CD4-positive, CD25-positive, alpha-beta regulatory T cell (primary cell): ENCODE measurements around the gene TFEB. TPM values are rescaled to one million over a fixed set of nuclear protein-coding genes. Genes with fewer than 3 reads are reported as not detected.

Experiments
- ATAC-seq, 2 donors: fragments of 150-1000 bp; cut with Tn5 transposase; one replicate each; pipeline ENCODE4 v1.10.0; 2021; ENCODE audit warnings: low read depth in 2 of 2, moderate number of reproducible peaks in 2 of 2, moderate library complexity in 1 of 2
- DNase-seq, 3 donors: peaks; one replicate each; pipeline versions ENCODE4 v3.0.0 to v3.0.0-alpha.2; 2012 to 2022; ENCODE audit warnings: mixed read lengths in 1 of 3
- H3K27ac ChIP-seq: one replicate; pipeline ENCODE4 v1.7.0; 2013; ENCODE audit warnings: mild to moderate bottlenecking, low read length; ENCODE audit not compliant: insufficient read depth, poor library complexity, severe bottlenecking
- H3K27me3 ChIP-seq: one replicate; pipeline ENCODE4 v1.7.0; 2013; ENCODE audit warnings: low read length; ENCODE audit not compliant: control insufficient read depth, insufficient read depth
- H3K36me3 ChIP-seq: one replicate; pipeline ENCODE4 v1.7.0; 2013; ENCODE audit warnings: mild to moderate bottlenecking, low read length, moderate library complexity; ENCODE audit not compliant: control insufficient read depth, insufficient read depth
- H3K4me1 ChIP-seq: 2 replicates; pipeline ENCODE4 v1.7.0; 2013; ENCODE audit warnings: mild to moderate bottlenecking, low read length; ENCODE audit not compliant: insufficient read depth, control insufficient read depth, poor library complexity, severe bottlenecking
- H3K4me3 ChIP-seq: one replicate; pipeline ENCODE4 v1.7.0; 2013; ENCODE audit warnings: low read depth, mild to moderate bottlenecking, low read length, moderate library complexity
- H3K9me3 ChIP-seq, 2 experiments: 1 replicate in 1 of 2; 2 replicates in 1 of 2; pipeline ENCODE4 v1.7.0; 2013; ENCODE audit warnings: low read length in 2 of 2, mild to moderate bottlenecking in 1 of 2, moderate library complexity in 1 of 2; ENCODE audit not compliant: control insufficient read depth in 2 of 2
- H3K27ac Mint-ChIP-seq, 3 donors: one replicate each; pipeline ENCODE4 v1.8.0; 2020 to 2022; ENCODE audit warnings: mild to moderate bottlenecking in 3 of 3, mixed read lengths in 3 of 3, moderate library complexity in 2 of 3
- H3K27me3 Mint-ChIP-seq: one replicate; pipeline ENCODE4 v1.8.0; 2022; ENCODE audit warnings: mild to moderate bottlenecking, mixed read lengths
- H3K36me3 Mint-ChIP-seq: one replicate; pipeline ENCODE4 v1.8.0; 2020; ENCODE audit warnings: mixed read lengths
- H3K4me1 Mint-ChIP-seq, 4 donors: one replicate each; pipeline ENCODE4 v1.8.0; 2020 to 2022; ENCODE audit warnings: mixed read lengths in 4 of 4, mild to moderate bottlenecking in 1 of 4
- H3K4me3 Mint-ChIP-seq, 4 donors: one replicate each; pipeline ENCODE4 v1.8.0; 2020 to 2022; ENCODE audit warnings: mild to moderate bottlenecking in 4 of 4, mixed read lengths in 4 of 4, moderate library complexity in 3 of 4
- H3K9me3 Mint-ChIP-seq, 7 donors: one replicate each; pipeline ENCODE4 v1.8.0; 2020 to 2022; ENCODE audit warnings: mixed read lengths in 7 of 7, mild to moderate bottlenecking in 3 of 7, moderate library complexity in 2 of 7
- polyA plus RNA-seq, 4 donors: library from polyadenylated mRNA; unstranded; fragments of 300-500 nt; fragmentation: Illumina TruSeq; gene quantifications; one replicate each; pipeline ENCODE4 v1.2.3, GENCODE V29; 2021
- total RNA-seq: library from RNA; stranded (reverse); gene quantifications from one replicate; pipeline ENCODE4 v1.2.3, GENCODE V29; 2022

TFEB gene
- total and polyA plus RNA-seq, 5 donors from 2014 or later, result 8.0 to 26.7 (median 9.4) TPM

DNA sequence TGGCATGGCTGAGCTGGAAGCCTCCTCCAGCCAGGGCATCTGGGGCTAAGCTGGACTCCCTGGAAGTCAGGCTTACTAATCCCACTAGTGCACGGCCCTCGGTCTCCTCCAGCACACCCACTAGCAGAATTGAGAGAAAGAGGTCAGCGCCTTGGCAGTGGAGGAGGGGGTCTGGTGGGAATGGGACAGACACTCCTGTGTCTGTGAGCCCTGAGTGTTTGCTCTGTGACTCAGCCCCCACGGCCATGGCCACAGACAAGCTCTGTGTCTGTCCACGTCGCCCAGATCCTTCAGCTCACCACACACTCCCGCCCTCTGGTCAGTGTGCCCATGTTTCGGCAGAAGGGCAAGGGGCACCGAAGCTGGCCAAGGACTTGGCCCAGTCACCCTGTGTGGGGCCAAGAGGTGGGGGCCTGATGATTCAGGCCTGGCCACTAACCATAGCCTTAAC lies 88.3 kb downstream of the TFEB start:
- Histone ChIP-seq H3K36me3 (no peaks in the 10 kb centered on the region), H3K27me3 (no peaks in the 10 kb centered on the region), H3K4me1 (no peaks in the 10 kb centered on the region), H3K9me3 (no peaks in the 10 kb centered on the region), H3K4me3 (no peak overlapping the region), H3K27ac (no peak overlapping the region)
- Mint-ChIP-seq H3K27ac (no peak overlapping the region), H3K4me1 (no peaks in the 10 kb centered on the region), H3K4me3 (no peak overlapping the region), H3K9me3 (peaks cover 0 to 2% (median 0%) of the 10 kb centered on the region in 7 donors), H3K36me3 (no peaks in the 10 kb centered on the region), H3K27me3 (peaks cover 17% of the 10 kb centered on the region)
- ATAC-seq (no peak), DNase-seq (no peak)

DNA sequence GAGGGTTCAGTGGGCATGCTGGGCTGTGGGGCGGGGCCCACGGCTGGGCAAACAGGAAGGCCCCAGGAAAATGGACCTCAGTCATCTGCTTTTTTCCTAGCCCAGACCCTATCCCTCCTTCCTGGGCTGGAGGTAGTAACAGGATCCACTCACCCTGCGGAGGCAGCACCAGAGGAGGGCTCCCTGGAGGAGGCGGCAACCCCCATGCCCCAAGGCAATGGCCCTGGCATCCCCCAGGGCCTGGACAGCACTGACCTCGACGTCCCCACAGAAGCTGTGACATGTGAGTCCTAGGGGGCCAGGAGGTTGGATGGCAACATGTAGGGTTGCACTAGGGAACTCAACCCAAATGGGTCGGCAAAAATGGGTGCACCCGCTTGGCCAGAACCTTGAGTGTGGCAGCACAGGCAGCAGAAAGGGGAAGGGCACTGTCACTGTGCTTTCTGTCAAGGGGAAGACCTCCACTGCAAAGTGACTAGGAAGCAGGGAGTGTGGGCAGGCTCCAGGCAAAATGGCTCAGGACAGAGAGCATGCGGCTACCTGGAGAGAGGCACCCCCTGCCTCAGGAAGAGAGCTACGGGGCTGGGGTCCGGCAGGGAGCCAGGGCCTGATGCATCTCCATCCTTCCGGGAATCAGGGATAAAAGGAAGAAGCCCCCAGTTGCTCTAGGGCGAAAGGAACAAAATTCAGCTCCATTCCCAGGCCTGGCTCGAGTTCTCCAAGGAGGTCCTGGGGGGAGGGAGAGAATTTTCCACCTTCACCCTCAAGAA lies 89.2 kb downstream of the TFEB start:
- H3K4me3 Mint-ChIP-seq, result no peak overlapping the region
- DNase-seq, result no peak
- peaks cover 26% of the 10 kb centered on the region for H3K27me3 Mint-ChIP-seq

DNA sequence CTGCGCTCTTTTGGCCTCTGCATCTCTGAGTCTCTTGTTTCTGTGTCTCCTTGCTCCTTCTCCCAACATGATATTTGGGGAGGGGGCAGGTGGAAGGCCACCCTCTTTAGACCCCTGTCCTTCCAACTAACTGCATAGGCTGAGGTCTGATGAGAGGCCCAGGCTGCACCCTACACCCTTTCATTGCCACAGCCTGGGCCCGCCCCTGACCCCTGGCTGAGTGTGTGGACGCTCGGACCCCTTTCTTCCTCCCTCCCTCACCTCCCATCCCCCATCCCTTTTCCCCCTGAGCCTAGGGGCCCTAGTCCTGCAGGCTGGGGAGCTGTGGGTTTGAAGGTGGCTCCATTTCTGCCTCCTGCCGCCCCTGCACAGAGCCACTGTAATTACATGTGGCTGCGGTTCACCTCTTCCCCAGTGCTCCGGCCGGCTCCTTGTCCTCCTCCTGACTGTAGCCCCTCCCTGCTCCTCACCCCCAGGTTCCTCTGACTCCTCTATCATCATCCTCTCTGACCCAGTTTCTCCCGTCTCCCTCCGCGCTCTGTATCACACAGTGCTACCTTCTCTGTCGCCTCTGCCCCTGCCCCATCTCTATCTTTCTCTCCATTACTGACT lies 90.3 kb downstream of the TFEB start:
- DNase-seq (no peak), ATAC-seq (no peak)
- H3K4me1 ChIP-seq, result no peaks in the 10 kb centered on the region
- no peaks in the 10 kb centered on the region for H3K9me3 Mint-ChIP-seq
- H3K4me3 Mint-ChIP-seq, result no peak overlapping the region
- H3K4me1 Mint-ChIP-seq, result peaks cover 0 to 2% (median 0%) of the 10 kb centered on the region in 4 donors
- no peak overlapping the region for H3K4me3 ChIP-seq
- H3K27ac ChIP-seq, result no peak overlapping the region
- no peaks in the 10 kb centered on the region for H3K27me3 ChIP-seq
- no peaks in the 10 kb centered on the region for H3K36me3 ChIP-seq
- H3K27me3 Mint-ChIP-seq, result peaks cover 32% of the 10 kb centered on the region
- no peak overlapping the region for H3K27ac Mint-ChIP-seq
- H3K9me3 ChIP-seq, result no peaks in the 10 kb centered on the region
- no peaks in the 10 kb centered on the region for H3K36me3 Mint-ChIP-seq

More for the DNA sequence above, 89.2 kb downstream of the TFEB start:
- Histone ChIP-seq H3K36me3 (no peaks in the 10 kb centered on the region), H3K4me1 (no peaks in the 10 kb centered on the region), H3K9me3 (no peaks in the 10 kb centered on the region), H3K4me3 (no peak overlapping the region), H3K27ac (no peak overlapping the region), H3K27me3 (no peaks in the 10 kb centered on the region)
- no peaks in the 10 kb centered on the region for H3K36me3 Mint-ChIP-seq
- no peak for ATAC-seq
- no peaks in the 10 kb centered on the region for H3K4me1 Mint-ChIP-seq
- no peak overlapping the region for H3K27ac Mint-ChIP-seq
- H3K9me3 Mint-ChIP-seq, result no peaks in the 10 kb centered on the region

DNA sequence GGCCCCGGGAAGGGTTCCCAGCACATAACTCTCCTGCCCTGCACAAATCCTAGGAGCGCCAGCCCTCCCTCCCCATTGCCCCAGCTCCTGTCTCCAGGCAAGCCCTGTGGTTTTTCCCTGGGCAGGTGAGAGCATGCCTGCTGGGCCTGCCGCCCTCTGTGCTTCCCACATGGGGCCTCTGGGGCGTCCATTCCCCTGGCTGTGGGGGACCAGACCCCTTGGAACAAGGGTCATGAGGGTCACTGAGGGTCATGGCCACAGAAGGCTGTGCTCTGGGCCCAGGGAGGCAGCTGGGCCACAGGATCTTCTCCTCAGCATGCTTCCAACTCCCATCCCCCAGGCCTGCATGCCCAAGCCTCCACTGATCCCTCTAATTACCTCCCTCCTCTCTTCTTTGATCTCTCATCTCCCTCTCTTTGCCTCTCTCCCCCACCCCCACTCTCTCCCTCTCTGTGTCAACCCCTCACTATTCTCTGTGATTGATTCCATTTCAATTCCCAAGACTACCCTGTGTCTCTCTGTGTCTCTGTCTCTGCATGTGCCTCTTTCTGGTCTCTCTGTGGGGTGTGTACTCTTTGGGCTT lies 91.0 kb downstream of the TFEB start:
- Histone ChIP-seq H3K27ac (no peak overlapping the region), H3K27me3 (no peaks in the 10 kb centered on the region), H3K36me3 (no peaks in the 10 kb centered on the region), H3K4me1 (no peaks in the 10 kb centered on the region), H3K9me3 (no peaks in the 10 kb centered on the region), H3K4me3 (no peak overlapping the region)
- Mint-ChIP-seq H3K27me3 (peaks cover 37% of the 10 kb centered on the region), H3K4me3 (no peak overlapping the region), H3K27ac (no peak overlapping the region), H3K4me1 (peaks cover 0 to 5% (median under 1%) of the 10 kb centered on the region in 4 donors), H3K36me3 (no peaks in the 10 kb centered on the region), H3K9me3 (peaks cover 0 to 2% (median 0%) of the 10 kb centered on the region in 7 donors)
- DNase-seq (no peak), ATAC-seq (no peak)

DNA sequence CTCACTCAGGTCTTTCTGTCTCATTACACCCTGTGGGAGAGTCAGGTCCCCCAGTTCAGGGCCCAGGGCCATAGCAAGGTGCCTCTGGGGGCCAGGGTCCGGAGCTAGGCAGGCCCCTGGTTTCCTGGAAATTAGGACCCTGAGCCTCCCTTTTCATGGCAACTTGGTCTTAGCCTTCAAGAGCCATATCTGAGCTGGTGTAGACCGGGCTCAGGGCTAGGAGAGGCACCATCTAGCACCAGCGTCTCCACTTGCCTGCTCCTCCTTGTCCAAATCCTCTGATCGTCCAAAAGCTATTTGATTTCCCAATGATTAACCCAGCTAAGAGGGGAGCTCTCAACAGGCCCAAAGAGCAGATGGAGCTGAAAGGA lies 91.5 kb downstream of the TFEB start:
- H3K36me3 Mint-ChIP-seq, result no peaks in the 10 kb centered on the region
- no peaks in the 10 kb centered on the region for H3K9me3 ChIP-seq
- no peak overlapping the region for H3K4me3 ChIP-seq
- H3K27ac Mint-ChIP-seq, result no peak overlapping the region
- H3K4me3 Mint-ChIP-seq, result no peak overlapping the region
- H3K4me1 Mint-ChIP-seq, result peaks cover 0 to 9% (median 3%) of the 10 kb centered on the region in 4 donors
- ATAC-seq (no peak), DNase-seq (no peak)
- no peak overlapping the region for H3K27ac ChIP-seq
- no peaks in the 10 kb centered on the region for H3K4me1 ChIP-seq
- no peaks in the 10 kb centered on the region for H3K36me3 ChIP-seq
- peaks cover 42% of the 10 kb centered on the region for H3K27me3 Mint-ChIP-seq
- H3K9me3 Mint-ChIP-seq, result peaks cover 0 to 2% (median 0%) of the 10 kb centered on the region in 7 donors
- H3K27me3 ChIP-seq, result no peaks in the 10 kb centered on the region

DNA sequence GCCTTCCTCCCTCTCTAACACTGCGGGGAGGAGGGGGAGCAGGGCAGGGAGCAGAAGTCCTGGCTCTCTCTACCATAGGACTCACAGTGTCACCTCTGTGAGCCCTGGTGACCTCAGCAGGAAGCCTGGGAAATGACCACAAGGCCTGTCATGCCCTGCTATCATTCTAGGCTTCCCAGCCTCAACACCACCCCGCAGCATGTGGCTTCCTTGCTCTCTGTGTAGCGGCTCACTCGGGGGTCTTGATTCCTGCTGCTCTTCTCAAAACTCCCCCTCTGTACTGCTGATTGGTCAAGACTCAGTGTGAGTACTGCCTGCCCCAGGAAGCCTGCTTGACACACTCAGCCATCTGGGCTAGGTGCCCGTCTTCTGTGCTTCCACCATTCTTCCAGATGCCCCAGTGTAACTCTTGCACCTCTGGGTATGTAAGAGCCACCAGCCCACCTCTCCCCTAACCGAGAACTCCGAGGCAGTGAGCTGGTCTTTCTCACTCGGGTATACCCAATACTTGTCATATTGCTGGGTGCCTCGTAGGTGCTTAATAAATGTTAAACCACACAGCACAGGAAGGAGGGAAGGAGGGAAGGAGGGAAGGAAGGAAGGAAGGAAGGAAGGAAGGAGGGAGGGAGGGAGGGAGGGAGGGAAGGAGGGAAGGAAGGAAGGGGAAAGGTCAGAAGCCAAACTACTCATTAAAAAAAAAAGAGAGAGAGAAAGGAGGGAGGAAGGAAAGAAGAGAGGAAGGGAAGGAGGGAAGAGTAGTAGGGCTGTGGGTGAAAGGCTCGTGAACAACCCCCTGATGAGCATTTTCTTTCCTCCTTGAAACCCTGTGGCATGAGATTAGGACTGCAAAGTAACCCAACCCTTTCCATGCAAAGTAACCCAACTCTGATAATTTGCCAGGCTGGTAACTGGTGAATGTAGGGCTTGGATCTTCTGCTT lies 92.2 kb downstream of the TFEB start:
- Mint-ChIP-seq H3K9me3 (peaks cover 0 to 2% (median 0%) of the 10 kb centered on the region in 7 donors), H3K27me3 (peaks cover 48% of the 10 kb centered on the region), H3K27ac (peak overlapping the region in 1 of 3 donors; percentile 5), H3K4me3 (no peak overlapping the region), H3K36me3 (no peaks in the 10 kb centered on the region), H3K4me1 (peaks cover 0 to 11% (median 3%) of the 10 kb centered on the region in 4 donors)
- H3K4me3 ChIP-seq, result no peak overlapping the region
- no peaks in the 10 kb centered on the region for H3K27me3 ChIP-seq
- H3K36me3 ChIP-seq, result no peaks in the 10 kb centered on the region
- H3K27ac ChIP-seq, result no peak overlapping the region
- ATAC-seq (no peak), DNase-seq (no peak)
- H3K4me1 ChIP-seq, result peaks cover 5% of the 10 kb centered on the region
- H3K9me3 ChIP-seq, result no peaks in the 10 kb centered on the region
